CD14-positive monocyte (primary cell): ENCODE measurements around the gene POC5. TPM values are rescaled to one million over a fixed set of nuclear protein-coding genes. Genes with fewer than 3 reads are reported as not detected.

Source experiments
- DNase-seq, 3 donors: peaks; one replicate each; pipeline ENCODE4 v3.0.0-alpha.2; 2011 to 2022
- H2AFZ ChIP-seq: 2 replicates; pipeline ENCODE4 v1.6.0; 2012; ENCODE audit warnings: mild to moderate bottlenecking, low read depth, low read length, inconsistent platforms; ENCODE audit not compliant: insufficient read depth, poor library complexity, severe bottlenecking
- H3K27ac ChIP-seq, 2 donors: 1 replicate in 1 of 2; 2 replicates in 1 of 2; pipeline ENCODE4 v1.5.1; 2012 to 2013; ENCODE audit warnings: low read length in 2 of 2, control low read depth in 1 of 2, inconsistent platforms in 1 of 2, low read depth in 1 of 2, mild to moderate bottlenecking in 1 of 2
- H3K27me3 ChIP-seq, 2 donors: one replicate each; pipeline versions ENCODE4 v1.6.0 to v1.6.1; 2011 to 2013; ENCODE audit warnings: low read length in 2 of 2; ENCODE audit not compliant: control insufficient read depth in 2 of 2, insufficient read depth in 2 of 2
- H3K36me3 ChIP-seq, 2 donors: replicated peaks in 1 of 2; 1 replicate in 1 of 2; 2 replicates in 1 of 2; pipeline versions ENCODE4 v1.5.1 to v1.6.1; 2012 to 2013; ENCODE audit warnings: low read length in 2 of 2, control low read depth in 1 of 2, inconsistent platforms in 1 of 2, mild to moderate bottlenecking in 1 of 2; ENCODE audit not compliant: insufficient read depth in 2 of 2, control insufficient read depth in 1 of 2
- H3K4me1 ChIP-seq, 2 donors: 1 replicate in 1 of 2; 2 replicates in 1 of 2; pipeline versions ENCODE4 v1.5.1 to v1.6.1; 2012 to 2013; ENCODE audit warnings: low read length in 2 of 2, control low read depth in 1 of 2, inconsistent platforms in 1 of 2, mild to moderate bottlenecking in 1 of 2, moderate library complexity in 1 of 2; ENCODE audit not compliant: insufficient read depth in 2 of 2, control insufficient read depth in 1 of 2
- H3K4me2 ChIP-seq: replicated peaks from 2 replicates; pipeline ENCODE3; 2012; ENCODE audit warnings: low read length, moderate library complexity, mild to moderate bottlenecking; ENCODE audit not compliant: poor library complexity, severe bottlenecking; ENCODE audit errors: extremely low read depth
- H3K4me3 ChIP-seq, 3 experiments: fragments of 200-600 bp in 1 of 3; sonication (generic) in 1 of 3; replicated peaks in 1 of 3; 1 replicate in 2 of 3; 2 replicates in 1 of 3; pipeline ENCODE4 v1.5.1; 2011 to 2013; ENCODE audit warnings: low read length in 3 of 3, mild to moderate bottlenecking in 3 of 3, control low read depth in 2 of 3, low read depth in 2 of 3, inconsistent platforms in 1 of 3, moderate library complexity in 1 of 3
- H3K79me2 ChIP-seq: 2 replicates; pipeline ENCODE4 v1.6.0; 2012; ENCODE audit warnings: mild to moderate bottlenecking, control low read depth, inconsistent platforms, low read length, moderate library complexity; ENCODE audit not compliant: insufficient read depth
- H3K9ac ChIP-seq: 2 replicates; pipeline ENCODE4 v1.6.0; 2017; ENCODE audit warnings: low read length, mild to moderate bottlenecking; ENCODE audit not compliant: insufficient read depth, poor library complexity, severe bottlenecking
- H3K9me3 ChIP-seq, 2 donors: replicated peaks in 1 of 2; 1 replicate in 1 of 2; 2 replicates in 1 of 2; pipeline versions ENCODE4 v1.5.1 to v1.6.1; 2012 to 2013; ENCODE audit warnings: low read length in 2 of 2, control low read depth in 1 of 2; ENCODE audit not compliant: control insufficient read depth in 1 of 2, insufficient read depth in 1 of 2
- H4K20me1 ChIP-seq: 2 replicates; pipeline ENCODE4 v1.6.0; 2012; ENCODE audit warnings: mild to moderate bottlenecking, low read length, control low read depth, moderate library complexity; ENCODE audit not compliant: insufficient read depth
- H3K27ac Mint-ChIP-seq, 7 donors: one replicate each; pipeline ENCODE4 v1.8.0; 2020; ENCODE audit warnings: mild to moderate bottlenecking in 7 of 7, mixed read lengths in 7 of 7, moderate library complexity in 6 of 7, inconsistent platforms in 2 of 7
- H3K27me3 Mint-ChIP-seq, 3 donors: one replicate each; pipeline ENCODE4 v1.8.0; 2021 to 2022; ENCODE audit warnings: low read depth in 3 of 3, mild to moderate bottlenecking in 3 of 3, mixed read lengths in 3 of 3, moderate library complexity in 3 of 3, inconsistent platforms in 1 of 3
- H3K36me3 Mint-ChIP-seq, 2 donors: one replicate each; pipeline ENCODE4 v1.8.0; 2020; ENCODE audit warnings: mixed read lengths in 2 of 2, inconsistent platforms in 1 of 2, mild to moderate bottlenecking in 1 of 2
- H3K4me1 Mint-ChIP-seq: one replicate; pipeline ENCODE4 v1.8.0; 2020; ENCODE audit warnings: mild to moderate bottlenecking, mixed read lengths
- H3K4me3 Mint-ChIP-seq, 2 donors: one replicate each; pipeline ENCODE4 v1.8.0; 2020; ENCODE audit warnings: mild to moderate bottlenecking in 2 of 2, mixed read lengths in 2 of 2, moderate library complexity in 1 of 2
- H3K9me3 Mint-ChIP-seq, 7 donors: one replicate each; pipeline ENCODE4 v1.8.0; 2020 to 2022; ENCODE audit warnings: mixed read lengths in 7 of 7, mild to moderate bottlenecking in 6 of 7, moderate library complexity in 6 of 7, inconsistent platforms in 2 of 7
- CTCF ChIP-seq: fragments of 200-600 bp; IDR thresholded peaks from one replicate; pipeline ENCODE4 v1.8.0; 2022; ENCODE audit warnings: antibody characterized with exemption, mild to moderate bottlenecking
- WGBS: methylation state at CpG from one replicate; pipeline ENCODE4 v1.1.5; 2013; ENCODE audit warnings: missing lambda C conversion rate; ENCODE audit not compliant: insufficient coverage; 5-methylcytosine and 5-hydroxymethylcytosine counted together
- intact Hi-C, 2 donors: fragments of 100-400 bp; cut with micrococcal nuclease; formaldehyde crosslinking; loops; one replicate each; pipeline versions ENCODE4 v1.15.0 to v1.15.1; 2023
- polyA plus RNA-seq, 3 donors: library from polyadenylated mRNA; depleted of rRNA in 1 of 3; unstranded in 2 of 3; stranded (reverse) in 1 of 3; fragments of 300-500 nt in 2 of 3; fragments of >200 nt in 1 of 3; fragmentation: Illumina TruSeq in 2 of 3; gene quantifications; 1 replicate in 2 of 3; 2 replicates in 1 of 3; pipeline ENCODE4 v1.2.3, GENCODE V29; 2012 to 2021

The POC5 gene
- polyA plus RNA-seq, 3 donors = 4.3 to 13.5 (median 5.5) TPM

GRCh38 chr5:75672616-75673015 lies 44.6 kb downstream of the POC5 start:
- H3K4me1 Mint-ChIP-seq = peaks cover 21% of the 10 kb centered on the region
- intact Hi-C loops = no loop called here
- no peaks in the 10 kb centered on the region for H3K79me2 ChIP-seq
- 100% methylated on average over 2 of the region's 3 CpGs for WGBS
- H3K27ac ChIP-seq = no peak overlapping the region
- no peaks in the 10 kb centered on the region for H3K27me3 Mint-ChIP-seq
- H2AFZ ChIP-seq = no peak overlapping the region
- no peaks in the 10 kb centered on the region for H4K20me1 ChIP-seq
- no peaks in the 10 kb centered on the region for H3K9me3 Mint-ChIP-seq
- H3K4me3 ChIP-seq = no peak overlapping the region
- no peaks in the 10 kb centered on the region for H3K27me3 ChIP-seq
- H3K9me3 ChIP-seq = no peaks in the 10 kb centered on the region
- H3K4me2 ChIP-seq = no peak overlapping the region
- H3K36me3 ChIP-seq = peaks cover 34 to 54% of the 10 kb centered on the region in 2 donors
- H3K27ac Mint-ChIP-seq = peak overlapping the region in 2 of 7 donors; percentile 7 to 32
- H3K36me3 Mint-ChIP-seq = peaks cover 37 to 44% of the 10 kb centered on the region in 2 donors
- no peak for TF ChIP-seq CTCF
- DNase-seq = no peak
- H3K4me1 ChIP-seq = peaks cover 9 to 17% of the 10 kb centered on the region in 2 donors
- no peak overlapping the region for H3K4me3 Mint-ChIP-seq
- H3K9ac ChIP-seq = no peak overlapping the region

- no peak overlapping the region for H3K4me2 ChIP-seq
- no peaks in the 10 kb centered on the region for H3K27me3 Mint-ChIP-seq
- peaks cover 20% of the 10 kb centered on the region for H3K4me1 Mint-ChIP-seq
- no peak for TF ChIP-seq CTCF
- no peaks in the 10 kb centered on the region for H3K9me3 Mint-ChIP-seq
- intact Hi-C loops = no loop called here
- H3K9me3 ChIP-seq = no peaks in the 10 kb centered on the region
- no peaks in the 10 kb centered on the region for H3K27me3 ChIP-seq
- no peaks in the 10 kb centered on the region for H3K79me2 ChIP-seq
- no peaks in the 10 kb centered on the region for H4K20me1 ChIP-seq
- H3K27ac Mint-ChIP-seq = no peak overlapping the region
- no peak overlapping the region for H3K9ac ChIP-seq
- no peak overlapping the region for H2AFZ ChIP-seq
- WGBS = no CpG with 5 or more reads among the region's 2 CpGs
- H3K27ac ChIP-seq = no peak overlapping the region
- peaks cover 30 to 44% of the 10 kb centered on the region in 2 donors for H3K36me3 ChIP-seq
- H3K4me3 Mint-ChIP-seq = no peak overlapping the region
- peaks cover 9 to 17% of the 10 kb centered on the region in 2 donors for H3K4me1 ChIP-seq
- H3K36me3 Mint-ChIP-seq = peaks cover 32 to 34% of the 10 kb centered on the region in 2 donors
- no peak for DNase-seq
- no peak overlapping the region for H3K4me3 ChIP-seq
Measured at GRCh38 chr5:75671506-75671905, 45.7 kb downstream of the POC5 start.
